Endodermal cell (in vitro differentiated cells): ENCODE results near the gene KIFC3. TPM values are rescaled to one million over a fixed set of nuclear protein-coding genes. Genes with fewer than 3 reads are reported as not detected.
"Not testable (repeated sequence)": the region's sequence is repeated elsewhere in the genome, so short reads cannot be mapped to it uniquely, and the experiment has no call there.

Source experiments
- DNase-seq: peaks from one replicate; pipeline ENCODE4 v3.0.0-alpha.2; 2017
- H3K27ac ChIP-seq: 2 replicates; pipeline ENCODE4 v1.5.1; 2013; ENCODE audit warnings: mild to moderate bottlenecking, low read depth, low read length, moderate library complexity
- H3K27me3 ChIP-seq: 2 replicates; pipeline ENCODE4 v1.6.1; 2013; ENCODE audit warnings: mild to moderate bottlenecking, low read length, moderate library complexity; ENCODE audit not compliant: insufficient read depth, control insufficient read depth, poor library complexity, severe bottlenecking
- H3K36me3 ChIP-seq: 2 replicates; pipeline ENCODE4 v1.7.0; 2013; ENCODE audit warnings: mild to moderate bottlenecking, low read length, moderate library complexity; ENCODE audit not compliant: control insufficient read depth, insufficient read depth
- H3K4me1 ChIP-seq: one replicate; pipeline ENCODE4 v1.7.0; 2013; ENCODE audit warnings: low read length; ENCODE audit not compliant: control insufficient read depth, insufficient read depth
- H3K4me3 ChIP-seq: 2 replicates; pipeline ENCODE4 v1.5.1; 2013; ENCODE audit warnings: mild to moderate bottlenecking, low read length, moderate library complexity
- H3K9ac ChIP-seq: 2 replicates; pipeline ENCODE4 v1.6.1; 2013; ENCODE audit warnings: mild to moderate bottlenecking, low read length, moderate library complexity; ENCODE audit not compliant: poor library complexity, severe bottlenecking; ENCODE audit errors: extremely low read depth
- H3K9me3 ChIP-seq: 2 replicates; pipeline ENCODE4 v1.6.1; 2013; ENCODE audit warnings: mild to moderate bottlenecking, low read length, moderate library complexity; ENCODE audit not compliant: control insufficient read depth
- H3K27ac Mint-ChIP-seq: 2 replicates; pipeline ENCODE4 v1.8.0; 2020; ENCODE audit warnings: mixed read lengths
- H3K27me3 Mint-ChIP-seq: 2 replicates; pipeline ENCODE4 v1.8.0; 2021; ENCODE audit warnings: mild to moderate bottlenecking, mixed read lengths; ENCODE audit not compliant: insufficient read depth
- H3K36me3 Mint-ChIP-seq: 2 replicates; pipeline ENCODE4 v1.8.0; 2020; ENCODE audit warnings: low read depth, mixed read lengths
- H3K4me1 Mint-ChIP-seq: 2 replicates; pipeline ENCODE4 v1.8.0; 2020; ENCODE audit warnings: mixed read lengths
- H3K4me3 Mint-ChIP-seq: 2 replicates; pipeline ENCODE4 v1.8.0; 2020; ENCODE audit warnings: mild to moderate bottlenecking, moderate library complexity, mixed read lengths
- H3K9me3 Mint-ChIP-seq: 2 replicates; pipeline ENCODE4 v1.8.0; 2020; ENCODE audit warnings: mild to moderate bottlenecking, mixed read lengths
- WGBS, 2 experiments: methylation state at CpG; one replicate each; pipeline versions ENCODE4 v1.1.5 to v1.1.7; 2013; ENCODE audit warnings: missing lambda C conversion rate in 2 of 2, mixed read lengths in 1 of 2; ENCODE audit not compliant: insufficient coverage in 1 of 2, insufficient read length in 1 of 2; 5-methylcytosine and 5-hydroxymethylcytosine counted together
- total RNA-seq, 2 donors: library from RNA; stranded (reverse); fragmentation: NEBNext Ultra II Directional in 1 of 2; extraction: Animal tissue kit (Norgen Biotek cat#: 25700) in 1 of 2; gene quantifications; 2 replicates in 1 of 2; 3 replicates in 1 of 2; pipeline ENCODE4 v1.2.1, GENCODE V29; 2021
- TF ChIP-seq, protein P1 (sequence below): fragments of 200-600 bp; sonication (generic); conservative IDR thresholded peaks from 2 replicates; pipeline ENCODE4 v1.5.0; 2021; ENCODE audit warnings: antibody characterized with exemption, mild to moderate bottlenecking

Gene KIFC3
- total RNA-seq, 2 donors from 2014 or later, result 39.2 to 39.3 TPM

- Mint-ChIP-seq H3K9me3 (no peaks in the 10 kb centered on the region), H3K4me3 (no peak overlapping the region), H3K4me1 (peaks cover 20% of the 10 kb centered on the region), H3K27me3 (no peaks in the 10 kb centered on the region), H3K27ac (no peak overlapping the region), H3K36me3 (no peaks in the 10 kb centered on the region)
- no peak for DNase-seq
- TF ChIP-seq, protein P1, sequence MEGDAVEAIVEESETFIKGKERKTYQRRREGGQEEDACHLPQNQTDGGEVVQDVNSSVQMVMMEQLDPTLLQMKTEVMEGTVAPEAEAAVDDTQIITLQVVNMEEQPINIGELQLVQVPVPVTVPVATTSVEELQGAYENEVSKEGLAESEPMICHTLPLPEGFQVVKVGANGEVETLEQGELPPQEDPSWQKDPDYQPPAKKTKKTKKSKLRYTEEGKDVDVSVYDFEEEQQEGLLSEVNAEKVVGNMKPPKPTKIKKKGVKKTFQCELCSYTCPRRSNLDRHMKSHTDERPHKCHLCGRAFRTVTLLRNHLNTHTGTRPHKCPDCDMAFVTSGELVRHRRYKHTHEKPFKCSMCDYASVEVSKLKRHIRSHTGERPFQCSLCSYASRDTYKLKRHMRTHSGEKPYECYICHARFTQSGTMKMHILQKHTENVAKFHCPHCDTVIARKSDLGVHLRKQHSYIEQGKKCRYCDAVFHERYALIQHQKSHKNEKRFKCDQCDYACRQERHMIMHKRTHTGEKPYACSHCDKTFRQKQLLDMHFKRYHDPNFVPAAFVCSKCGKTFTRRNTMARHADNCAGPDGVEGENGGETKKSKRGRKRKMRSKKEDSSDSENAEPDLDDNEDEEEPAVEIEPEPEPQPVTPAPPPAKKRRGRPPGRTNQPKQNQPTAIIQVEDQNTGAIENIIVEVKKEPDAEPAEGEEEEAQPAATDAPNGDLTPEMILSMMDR, result no peak
- no peaks in the 10 kb centered on the region for H3K9me3 ChIP-seq
- H3K4me1 ChIP-seq, result peaks cover 11% of the 10 kb centered on the region
- no peak overlapping the region for H3K27ac ChIP-seq
- WGBS, 2 experiments, result 93% methylated on average over 3 of the region's 3 CpGs
- no peaks in the 10 kb centered on the region for H3K36me3 ChIP-seq
- H3K4me3 ChIP-seq, result no peak overlapping the region
- no peak overlapping the region for H3K9ac ChIP-seq
- H3K27me3 ChIP-seq, result no peaks in the 10 kb centered on the region
Measured at GRCh38 chr16:57814896-57815295, 12.6 kb upstream of the KIFC3 start.

GRCh38 chr16:57813466-57813865, 11.2 kb upstream of the KIFC3 start:
- Histone ChIP-seq H3K36me3 (no peaks in the 10 kb centered on the region), H3K9me3 (no peaks in the 10 kb centered on the region), H3K4me1 (peaks cover 15% of the 10 kb centered on the region), H3K9ac (no peak overlapping the region), H3K27ac (no peak overlapping the region), H3K4me3 (no peak overlapping the region), H3K27me3 (no peaks in the 10 kb centered on the region)
- H3K4me1 Mint-ChIP-seq, result peaks cover 29% of the 10 kb centered on the region
- 92 to 98% methylated on average over 6 to 8 of the region's 8 CpGs for whole genome bisulfite sequencing, 2 experiments
- TF ChIP-seq, protein P1, result no peak
- no peaks in the 10 kb centered on the region for H3K27me3 Mint-ChIP-seq
- H3K36me3 Mint-ChIP-seq, result no peaks in the 10 kb centered on the region
- no peak overlapping the region for H3K4me3 Mint-ChIP-seq
- H3K9me3 Mint-ChIP-seq, result no peaks in the 10 kb centered on the region
- DNase-seq, result peak; percentile 44
- H3K27ac Mint-ChIP-seq, result no peak overlapping the region

- peaks cover 16% of the 10 kb centered on the region for H3K4me1 ChIP-seq
- not testable (repeated sequence) for H3K36me3 ChIP-seq, H3K27me3 Mint-ChIP-seq, H3K9ac ChIP-seq, H3K27me3 ChIP-seq, H3K27ac ChIP-seq, DNase-seq, H3K36me3 Mint-ChIP-seq, H3K9me3 ChIP-seq, H3K4me3 Mint-ChIP-seq, H3K9me3 Mint-ChIP-seq, H3K4me3 ChIP-seq
- WGBS, 2 experiments, result 97 to 100% methylated on average over 2 to 8 of the region's 8 CpGs
- Mint-ChIP-seq H3K4me1 (peaks cover 30% of the 10 kb centered on the region), H3K27ac (peak overlapping the region; percentile 94)
Measured at GRCh38 chr16:57811340-57811739, 9.0 kb upstream of the KIFC3 start.
